Neural cell (in vitro differentiated cells): Measurements from ENCODE around the gene MRPS24.

Experiments used
- EZH2 ChIP-seq: fragments of 200-600, 300-800 bp; shearing (Covaris generic), sonication (generic); IDR thresholded peaks from 2 replicates; pipeline ENCODE4 v1.6.1; 2014; ENCODE audit warnings: antibody characterized with exemption, low read length, borderline replicate concordance, mild to moderate bottlenecking; ENCODE audit not compliant: insufficient read depth, poor library complexity, severe bottlenecking
- TF ChIP-seq, protein P1 (sequence below): IDR thresholded peaks from 2 replicates; pipeline ENCODE4 v1.6.1; 2012; ENCODE audit warnings: borderline replicate concordance
- TF ChIP-seq, protein P2 (sequence below): fragments of 450-650 bp; IDR thresholded peaks from 2 replicates; pipeline ENCODE4 v1.5.1; 2014; ENCODE audit warnings: antibody characterized with exemption, mild to moderate bottlenecking, moderate library complexity; ENCODE audit not compliant: poor library complexity, severe bottlenecking

- TF ChIP-seq, protein P1, sequence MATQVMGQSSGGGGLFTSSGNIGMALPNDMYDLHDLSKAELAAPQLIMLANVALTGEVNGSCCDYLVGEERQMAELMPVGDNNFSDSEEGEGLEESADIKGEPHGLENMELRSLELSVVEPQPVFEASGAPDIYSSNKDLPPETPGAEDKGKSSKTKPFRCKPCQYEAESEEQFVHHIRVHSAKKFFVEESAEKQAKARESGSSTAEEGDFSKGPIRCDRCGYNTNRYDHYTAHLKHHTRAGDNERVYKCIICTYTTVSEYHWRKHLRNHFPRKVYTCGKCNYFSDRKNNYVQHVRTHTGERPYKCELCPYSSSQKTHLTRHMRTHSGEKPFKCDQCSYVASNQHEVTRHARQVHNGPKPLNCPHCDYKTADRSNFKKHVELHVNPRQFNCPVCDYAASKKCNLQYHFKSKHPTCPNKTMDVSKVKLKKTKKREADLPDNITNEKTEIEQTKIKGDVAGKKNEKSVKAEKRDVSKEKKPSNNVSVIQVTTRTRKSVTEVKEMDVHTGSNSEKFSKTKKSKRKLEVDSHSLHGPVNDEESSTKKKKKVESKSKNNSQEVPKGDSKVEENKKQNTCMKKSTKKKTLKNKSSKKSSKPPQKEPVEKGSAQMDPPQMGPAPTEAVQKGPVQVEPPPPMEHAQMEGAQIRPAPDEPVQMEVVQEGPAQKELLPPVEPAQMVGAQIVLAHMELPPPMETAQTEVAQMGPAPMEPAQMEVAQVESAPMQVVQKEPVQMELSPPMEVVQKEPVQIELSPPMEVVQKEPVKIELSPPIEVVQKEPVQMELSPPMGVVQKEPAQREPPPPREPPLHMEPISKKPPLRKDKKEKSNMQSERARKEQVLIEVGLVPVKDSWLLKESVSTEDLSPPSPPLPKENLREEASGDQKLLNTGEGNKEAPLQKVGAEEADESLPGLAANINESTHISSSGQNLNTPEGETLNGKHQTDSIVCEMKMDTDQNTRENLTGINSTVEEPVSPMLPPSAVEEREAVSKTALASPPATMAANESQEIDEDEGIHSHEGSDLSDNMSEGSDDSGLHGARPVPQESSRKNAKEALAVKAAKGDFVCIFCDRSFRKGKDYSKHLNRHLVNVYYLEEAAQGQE: no peak
- TF ChIP-seq, protein P2, sequence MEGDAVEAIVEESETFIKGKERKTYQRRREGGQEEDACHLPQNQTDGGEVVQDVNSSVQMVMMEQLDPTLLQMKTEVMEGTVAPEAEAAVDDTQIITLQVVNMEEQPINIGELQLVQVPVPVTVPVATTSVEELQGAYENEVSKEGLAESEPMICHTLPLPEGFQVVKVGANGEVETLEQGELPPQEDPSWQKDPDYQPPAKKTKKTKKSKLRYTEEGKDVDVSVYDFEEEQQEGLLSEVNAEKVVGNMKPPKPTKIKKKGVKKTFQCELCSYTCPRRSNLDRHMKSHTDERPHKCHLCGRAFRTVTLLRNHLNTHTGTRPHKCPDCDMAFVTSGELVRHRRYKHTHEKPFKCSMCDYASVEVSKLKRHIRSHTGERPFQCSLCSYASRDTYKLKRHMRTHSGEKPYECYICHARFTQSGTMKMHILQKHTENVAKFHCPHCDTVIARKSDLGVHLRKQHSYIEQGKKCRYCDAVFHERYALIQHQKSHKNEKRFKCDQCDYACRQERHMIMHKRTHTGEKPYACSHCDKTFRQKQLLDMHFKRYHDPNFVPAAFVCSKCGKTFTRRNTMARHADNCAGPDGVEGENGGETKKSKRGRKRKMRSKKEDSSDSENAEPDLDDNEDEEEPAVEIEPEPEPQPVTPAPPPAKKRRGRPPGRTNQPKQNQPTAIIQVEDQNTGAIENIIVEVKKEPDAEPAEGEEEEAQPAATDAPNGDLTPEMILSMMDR: no peak
- TF ChIP-seq EZH2: no peak
Observed at GRCh38 chr7:43838201-43838658, 31.1 kb downstream of the MRPS24 start.
